K562 (cell line): ENCODE data around the gene NT5C1A. TPM values are rescaled to one million over a fixed set of nuclear protein-coding genes. Genes with fewer than 3 reads are reported as not detected.

Experiments
- BHLHE40 ChIP-seq: IDR thresholded peaks from 2 replicates; pipeline ENCODE4 v1.6.1; 2011; ENCODE audit warnings: low read length, improper control_type of control experiment
- E2F8 ChIP-seq: fragments of 450-650 bp; IDR thresholded peaks from 2 replicates; pipeline ENCODE4 v1.7.1; 2018; ENCODE audit warnings: mild to moderate bottlenecking, low read depth; ENCODE audit not compliant: partially characterized antibody
- EGR1 ChIP-seq: fragments of 450-650 bp; conservative IDR thresholded peaks from 2 replicates; pipeline ENCODE4 v1.6.1; 2017; ENCODE audit warnings: mild to moderate bottlenecking
- GATA2 ChIP-seq: sonication (generic); formaldehyde crosslinking; IDR thresholded peaks from 2 replicates; pipeline ENCODE4 v1.4.0; 2020; ENCODE audit warnings: mild to moderate bottlenecking, missing genetic modification reagents
- MAX ChIP-seq: sonication (generic); formaldehyde crosslinking; IDR thresholded peaks from 2 replicates; pipeline ENCODE4 v1.9.0; 2022; ENCODE audit warnings: mild to moderate bottlenecking, missing genetic modification reagents
- POLR2AphosphoS2 ChIP-seq: IDR thresholded peaks from 2 replicates; pipeline ENCODE4 v1.6.1; 2012; ENCODE audit warnings: low read length, improper control_type of control experiment
- STAT6 ChIP-seq: sonication (generic); formaldehyde crosslinking; IDR thresholded peaks from 2 replicates; pipeline ENCODE4 v1.8.1; 2023; ENCODE audit warnings: mild to moderate bottlenecking, missing genetic modification reagents
- TFAP4 ChIP-seq: sonication (generic); formaldehyde crosslinking; IDR thresholded peaks from 2 replicates; pipeline ENCODE4 v1.8.0; 2022; ENCODE audit warnings: missing genetic modification reagents, mild to moderate bottlenecking, moderate library complexity, borderline replicate concordance
- polyA plus RNA-seq, 8 experiments: library from polyadenylated mRNA; depleted of rRNA in 4 of 8; stranded (reverse) in 5 of 8; unstranded in 3 of 8; fragments of >200 nt; fragmentation: Nextera tagmentation in 2 of 8; fragmentation: Illumina TruSeq in 1 of 8; extraction: Ambion mirVana in 2 of 8; extraction: Trizol in 1 of 8; gene quantifications; 2 replicates each; pipeline versions ENCODE4 v1.2.1 to v1.2.3, GENCODE V29; 2011 to 2014; ENCODE audit warnings: inconsistent platforms in 1 of 8, missing spikeins in 1 of 8
- total RNA-seq, 7 experiments: library from RNA; depleted of rRNA in 6 of 7; stranded (reverse); fragments of >200 nt in 6 of 7; fragmentation: Illumina TruSeq in 2 of 7; extraction: Trizol in 2 of 7; gene quantifications; 2 replicates each; pipeline versions ENCODE4 v1.2.1 to v1.2.3, GENCODE V29; 2011 to 2021; ENCODE audit warnings: low replicate concordance in 1 of 7

The NT5C1A gene
- total and polyA plus RNA-seq, 9 of the 15 experiments (the other 6 are each of a cell fraction or from before 2014, with no cell fraction given), result not detected

- 0 out of 2 replicates have a peak, but pooled peaks have one; percentile 23 for TF ChIP-seq GATA2 (CRISPR knock-in tag)
- TF ChIP-seq MAX (CRISPR knock-in tag), result peak; percentile 71
- TF ChIP-seq E2F8, result no peak
- TF ChIP-seq EGR1, result peak; percentile 48; the same call in 1 of the 2 replicates
- TF ChIP-seq STAT6, result no peak
- TF ChIP-seq BHLHE40, result peak; percentile 36; the same call in 1 of the 2 replicates
- no peak for TF ChIP-seq POLR2AphosphoS2
- TF ChIP-seq TFAP4, result peak; percentile 87
These were observed 25.4 kb downstream of the NT5C1A start (continued) for GRCh38 chr1:39646232-39647081.
